Right lobe of liver (tissue), 6 donors: Measurements from ENCODE around the gene RFFL. TPM values are rescaled to one million over a fixed set of nuclear protein-coding genes. Genes with fewer than 3 reads are reported as not detected.
"Not testable (repeated sequence)": the region's sequence is repeated elsewhere in the genome, so short reads cannot be mapped to it uniquely, and the experiment has no call there.

ENCODE experiments used
- ATAC-seq, 4 donors: fragments of 200-7000 bp; cut with Tn5 transposase; one replicate each; pipeline ENCODE4 v1.9.1; 2020; ENCODE audit warnings: mild to moderate bottlenecking in 4 of 4, moderate library complexity in 4 of 4
- DNase-seq, 3 donors: peaks; one replicate each; pipeline ENCODE4 v3.0.0-alpha.2; 2020
- H3K27ac ChIP-seq, 3 donors: fragments of 200-600 bp; one replicate each; pipeline ENCODE4 v1.8.0; 2022
- H3K27me3 ChIP-seq, 2 donors: fragments of 200-600 bp; one replicate each; pipeline ENCODE4 v1.8.0; 2022
- H3K36me3 ChIP-seq, 4 donors: fragments of 200-600 bp; sonication (generic) in 1 of 4; one replicate each; pipeline versions ENCODE4 v1.5.1 to v1.8.0; 2017 to 2022; ENCODE audit warnings: control low read depth in 1 of 4
- H3K4me1 ChIP-seq, 4 donors: fragments of 200-600 bp; sonication (generic) in 1 of 4; one replicate each; pipeline versions ENCODE4 v1.5.1 to v1.8.0; 2017 to 2022; ENCODE audit warnings: control low read depth in 1 of 4
- H3K4me3 ChIP-seq, 3 donors: fragments of 200-600 bp; one replicate each; pipeline ENCODE4 v1.8.0; 2022
- H3K9me3 ChIP-seq, 4 donors: fragments of 200-600 bp; sonication (generic) in 1 of 4; one replicate each; pipeline versions ENCODE4 v1.5.1 to v1.8.0; 2017 to 2022; ENCODE audit warnings: control low read depth in 1 of 4
- POLR2A ChIP-seq: fragments of 450-650 bp; IDR thresholded peaks from one replicate; pipeline ENCODE4 v1.6.1; 2017; ENCODE audit warnings: antibody characterized with exemption, mild to moderate bottlenecking
- WGBS: methylation state at CpG from one replicate; pipeline ENCODE4 v1.1.6; 2018; ENCODE audit warnings: low coverage, low lambda C conversion rate; ENCODE audit not compliant: insufficient coverage; ENCODE audit errors: missing lambda C conversion rate; 5-methylcytosine and 5-hydroxymethylcytosine counted together
- intact Hi-C, 2 donors: fragments of 100-400 bp; cut with DNase I; formaldehyde crosslinking; loops; one replicate each; pipeline versions ENCODE4 v1.11.2 to v1.14.1; 2022
- total RNA-seq, 6 experiments: library from RNA; depleted of rRNA in 2 of 6; stranded (reverse); fragments of >200 nt in 2 of 6; fragmentation: NEBNext Ultra II Directional in 3 of 6; extraction: Animal tissue kit (Norgen Biotek cat#: 25700) in 3 of 6; gene quantifications; one replicate each; pipeline versions ENCODE4 v1.1.0 to v1.2.4, GENCODE V29; 2016 to 2023
- TF ChIP-seq, protein P1 (sequence below), 4 donors: fragments of 200-600 bp in 3 of 4; fragments of 450-650 bp in 1 of 4; IDR thresholded peaks; one replicate each; pipeline versions ENCODE4 v1.5.1 to v1.8.0; 2016 to 2022; ENCODE audit warnings: antibody characterized with exemption in 4 of 4, mild to moderate bottlenecking in 2 of 4
- donor health status: DM: no; HTN: yes; CAD: no.
- donor health status: DM: no; HTN: no; CAD: no.
- donor health status: DM: no; HTN: no; CAD: no.
- donor health status: DM: no; HTN: yes; CAD: no.
- donor health status: DM: no; HTN: yes; CAD: no.

The RFFL gene
- total RNA-seq, 6 experiments from 2014 or later, result 29.0 to 39.0 (median 34.1) TPM

DNA sequence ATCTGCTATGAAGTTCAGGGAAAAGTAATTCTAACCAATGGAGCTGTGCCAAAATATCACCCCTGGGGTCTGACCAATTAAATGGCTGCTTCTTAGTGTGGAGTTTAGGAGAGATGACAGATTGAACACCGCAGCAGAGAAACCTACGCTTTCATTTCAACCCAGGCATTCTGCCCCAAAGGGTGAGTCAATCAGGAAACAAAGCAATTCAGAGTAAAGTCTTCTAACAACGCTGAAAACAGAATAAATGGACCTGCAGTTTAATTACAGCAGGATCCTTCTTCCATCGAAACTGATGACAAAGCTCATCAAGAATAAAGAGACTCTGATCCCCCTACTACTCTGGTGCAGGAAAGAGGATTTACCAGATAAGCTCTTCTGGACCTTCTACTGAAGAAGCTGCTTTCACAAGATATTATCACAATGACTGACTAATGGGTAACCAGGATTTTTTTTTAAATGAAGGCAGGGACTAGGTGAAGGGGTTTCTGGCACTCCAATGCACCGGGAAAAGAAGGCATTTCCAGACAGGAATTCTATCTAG is 16.7 kb downstream of the RFFL start:
- Histone ChIP-seq H3K4me1 (peaks cover 7 to 52% (median 25%) of the 10 kb centered on the region in 4 donors), H3K27ac (peak overlapping the region in 2 of 3 donors; percentile 1 to 29), H3K4me3 (no peak overlapping the region), H3K36me3 (no peaks in the 10 kb centered on the region), H3K27me3 (no peaks in the 10 kb centered on the region), H3K9me3 (no peaks in the 10 kb centered on the region)
- DNase-seq, result no peak
- 22% methylated on average over 5 of the region's 5 CpGs for WGBS
- no peak for TF ChIP-seq POLR2A
- TF ChIP-seq, protein P1, sequence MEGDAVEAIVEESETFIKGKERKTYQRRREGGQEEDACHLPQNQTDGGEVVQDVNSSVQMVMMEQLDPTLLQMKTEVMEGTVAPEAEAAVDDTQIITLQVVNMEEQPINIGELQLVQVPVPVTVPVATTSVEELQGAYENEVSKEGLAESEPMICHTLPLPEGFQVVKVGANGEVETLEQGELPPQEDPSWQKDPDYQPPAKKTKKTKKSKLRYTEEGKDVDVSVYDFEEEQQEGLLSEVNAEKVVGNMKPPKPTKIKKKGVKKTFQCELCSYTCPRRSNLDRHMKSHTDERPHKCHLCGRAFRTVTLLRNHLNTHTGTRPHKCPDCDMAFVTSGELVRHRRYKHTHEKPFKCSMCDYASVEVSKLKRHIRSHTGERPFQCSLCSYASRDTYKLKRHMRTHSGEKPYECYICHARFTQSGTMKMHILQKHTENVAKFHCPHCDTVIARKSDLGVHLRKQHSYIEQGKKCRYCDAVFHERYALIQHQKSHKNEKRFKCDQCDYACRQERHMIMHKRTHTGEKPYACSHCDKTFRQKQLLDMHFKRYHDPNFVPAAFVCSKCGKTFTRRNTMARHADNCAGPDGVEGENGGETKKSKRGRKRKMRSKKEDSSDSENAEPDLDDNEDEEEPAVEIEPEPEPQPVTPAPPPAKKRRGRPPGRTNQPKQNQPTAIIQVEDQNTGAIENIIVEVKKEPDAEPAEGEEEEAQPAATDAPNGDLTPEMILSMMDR (IDR thresholded peaks at IDR 0.05), result no peak
- peak in 1 of 4 donors; percentile 44 for ATAC-seq
- intact Hi-C loops, result no loop called here

DNA sequence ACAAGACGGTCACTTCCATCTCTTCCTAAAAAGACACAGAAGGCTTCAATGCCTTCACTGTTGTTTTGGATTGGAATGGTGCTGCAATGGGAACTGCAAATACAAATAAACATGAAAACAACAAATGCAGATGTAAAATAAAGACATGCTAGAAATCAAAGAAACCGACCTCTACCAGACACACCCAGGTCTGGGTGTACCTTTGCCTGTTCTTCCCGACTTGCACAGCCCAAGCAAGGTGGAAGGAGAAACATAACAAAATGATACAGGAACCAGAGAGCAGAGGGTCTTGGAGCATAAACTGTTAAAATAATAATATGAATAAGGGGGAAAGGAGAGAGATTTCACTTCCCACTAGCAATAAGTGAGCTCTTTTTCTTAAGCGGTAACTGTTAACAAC is 17.3 kb downstream of the RFFL start:
- Histone ChIP-seq H3K9me3 (no peaks in the 10 kb centered on the region), H3K27ac (peak overlapping the region in 1 of 3 donors; percentile 29), H3K4me1 (peaks cover 7 to 50% (median 23%) of the 10 kb centered on the region in 4 donors), H3K4me3 (no peak overlapping the region), H3K27me3 (no peaks in the 10 kb centered on the region), H3K36me3 (no peaks in the 10 kb centered on the region)
- intact Hi-C loops, result no loop called here
- WGBS, result 59% methylated on average over 3 of the region's 4 CpGs
- no peak for TF ChIP-seq POLR2A
- TF ChIP-seq, protein P1 (IDR thresholded peaks at IDR 0.05), result no peak
- DNase-seq (no peak), ATAC-seq (no peak)

DNA sequence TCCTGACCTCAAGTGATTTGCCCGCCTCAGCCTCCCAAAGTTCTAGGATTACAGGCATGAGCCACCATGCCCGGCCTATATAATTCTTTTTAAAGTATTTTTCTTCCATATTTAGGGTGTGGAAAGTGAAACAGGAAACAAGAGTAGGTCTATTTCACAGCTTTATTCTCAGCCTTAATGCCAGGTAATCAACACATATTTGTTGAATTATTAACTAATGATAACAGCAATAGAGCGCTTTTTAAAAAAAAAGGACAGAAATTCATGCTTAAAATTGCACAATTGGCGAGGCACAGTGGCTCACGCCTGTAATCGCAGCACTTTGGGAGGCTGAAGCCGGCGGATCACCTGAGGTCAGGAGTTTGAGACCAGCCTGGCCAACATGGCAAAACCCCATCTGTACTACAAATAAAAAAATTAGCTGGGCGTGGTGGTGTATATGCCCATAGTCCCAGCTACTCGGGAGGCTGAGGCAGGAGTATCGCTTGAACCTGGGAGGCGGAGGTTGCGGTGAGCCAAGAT is 18.0 kb downstream of the RFFL start:
- H3K27me3 ChIP-seq, H3K4me3 ChIP-seq, intact Hi-C loops, H3K9me3 ChIP-seq, H3K36me3 ChIP-seq, DNase-seq: not testable (repeated sequence)
- ATAC-seq, result peak in 2 of 4 donors; percentile 33 to 43
- WGBS, result 55% methylated on average over 12 of the region's 13 CpGs
- peak overlapping the region in 1 of 3 donors; percentile 25 for H3K27ac ChIP-seq
- peaks cover 1 to 44% (median 17%) of the 10 kb centered on the region in 4 donors for H3K4me1 ChIP-seq

DNA sequence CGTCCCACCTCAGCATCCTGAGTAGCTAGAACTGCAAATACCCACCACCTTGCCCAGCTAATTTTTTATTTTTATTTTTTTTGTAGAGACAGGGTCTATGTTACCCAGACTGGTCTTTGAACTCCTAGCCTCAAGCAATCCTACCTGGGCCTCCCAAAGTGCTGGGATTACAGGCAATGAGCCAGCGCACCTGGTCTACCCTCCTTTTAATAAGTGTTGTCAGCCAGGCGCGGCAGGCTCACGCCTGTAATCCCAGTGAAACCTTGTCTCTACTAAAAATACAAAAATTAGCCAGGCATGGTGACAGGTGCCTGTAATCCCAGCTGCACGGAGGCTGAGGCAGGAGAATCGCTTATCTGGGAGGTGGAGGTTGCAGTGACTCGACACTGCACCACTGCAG is 19.3 kb downstream of the RFFL start:
- Histone ChIP-seq H3K27ac (no peak overlapping the region), H3K4me1 (peaks cover 0 to 32% (median 10%) of the 10 kb centered on the region in 4 donors), H3K36me3 (peaks cover 0 to 2% (median 0%) of the 10 kb centered on the region in 4 donors), H3K4me3 (no peak overlapping the region), H3K27me3 (no peaks in the 10 kb centered on the region), H3K9me3 (no peaks in the 10 kb centered on the region)
- 95% methylated on average over 8 of the region's 8 CpGs for WGBS
- no peak for DNase-seq
- intact Hi-C loops, result no loop called here
- no peak for ATAC-seq
- TF ChIP-seq POLR2A, result no peak
- TF ChIP-seq, protein P1 (IDR thresholded peaks at IDR 0.05), result no peak

DNA sequence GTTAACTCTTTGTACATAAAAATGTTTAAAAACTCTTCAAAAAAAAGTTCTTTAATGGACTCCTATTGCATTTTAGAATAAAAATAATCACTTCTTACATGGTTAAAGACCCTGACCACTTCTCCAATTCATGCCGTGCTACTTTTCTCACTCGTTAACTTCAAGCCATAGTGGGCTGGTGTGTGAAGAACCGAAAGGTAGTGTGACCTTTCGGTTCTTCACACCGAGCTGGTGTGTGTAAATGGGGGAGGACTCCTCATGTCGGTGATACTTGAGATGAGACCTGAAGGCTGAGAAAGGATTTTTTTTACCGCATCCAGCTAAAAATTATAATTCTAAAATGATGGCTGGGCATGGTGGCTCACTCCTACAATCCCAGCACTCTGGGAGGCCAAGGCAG is 22.1 kb downstream of the RFFL start:
- H3K36me3 ChIP-seq, result peaks cover 0 to 2% (median 0%) of the 10 kb centered on the region in 4 donors
- no peak overlapping the region for H3K27ac ChIP-seq
- ATAC-seq, result no peak
- H3K27me3 ChIP-seq, result no peaks in the 10 kb centered on the region
- no peaks in the 10 kb centered on the region for H3K9me3 ChIP-seq
- WGBS, result 86% methylated on average over 7 of the region's 7 CpGs
- TF ChIP-seq POLR2A, result no peak
- TF ChIP-seq, protein P1 (IDR thresholded peaks at IDR 0.05), result no peak
- peaks cover 0 to 11% (median 4%) of the 10 kb centered on the region in 4 donors for H3K4me1 ChIP-seq
- intact Hi-C loops, result no loop called here
- H3K4me3 ChIP-seq, result no peak overlapping the region
- no peak for DNase-seq
